WTC11 (cell line): ENCODE data around the gene MAP3K5. TPM values are rescaled to one million over a fixed set of nuclear protein-coding genes. Genes with fewer than 3 reads are reported as not detected.

Experiments
- ATAC-seq: fragments of 200-7000 bp; cut with Tn5 transposase; 2 replicates; pipeline ENCODE4 v1.10.0; 2021; ENCODE audit warnings: mild to moderate bottlenecking, moderate library complexity
- CTCF ChIA-PET: fragments of 300-600 bp; sonication (Branson Sonifier 250); formaldehyde crosslinking; loops from one replicate; lab custom pipeline; 2021; ENCODE audit warnings: antibody characterized with exemption; lab: Charles Lee
- POLR2A ChIA-PET: fragments of 350-600 bp; sonication (Branson Sonifier 250); formaldehyde crosslinking; loops from one replicate; lab custom pipeline; 2021; ENCODE audit warnings: antibody characterized with exemption; lab: Charles Lee
- DNase-seq: peaks from one replicate; pipeline ENCODE4 v3.0.0; 2021; ENCODE audit warnings: low spot score
- H3K27ac Mint-ChIP-seq: 2 replicates; pipeline ENCODE4 v1.8.0; 2021; ENCODE audit warnings: mixed read lengths
- H3K27me3 Mint-ChIP-seq: 2 replicates; pipeline ENCODE4 v1.8.0; 2021; ENCODE audit warnings: low read depth, mild to moderate bottlenecking, moderate library complexity, mixed read lengths
- H3K36me3 Mint-ChIP-seq: 2 replicates; pipeline ENCODE4 v1.8.0; 2021; ENCODE audit warnings: mixed read lengths
- H3K4me1 Mint-ChIP-seq: 2 replicates; pipeline ENCODE4 v1.8.0; 2022; ENCODE audit warnings: mixed read lengths
- H3K4me3 Mint-ChIP-seq: 2 replicates; pipeline ENCODE4 v1.8.0; 2021; ENCODE audit warnings: mild to moderate bottlenecking, moderate library complexity, mixed read lengths
- H3K9me3 Mint-ChIP-seq: 2 replicates; pipeline ENCODE4 v1.8.0; 2021; ENCODE audit warnings: mixed read lengths
- ESRRA ChIP-seq: sonication (generic); formaldehyde crosslinking; IDR thresholded peaks from 2 replicates; pipeline ENCODE4 v1.8.1; 2022; ENCODE audit warnings: mild to moderate bottlenecking, missing genetic modification reagents, borderline replicate concordance
- FOXK1 ChIP-seq: sonication (generic); formaldehyde crosslinking; IDR thresholded peaks from 2 replicates; pipeline ENCODE4 v1.8.0; 2022; ENCODE audit warnings: mild to moderate bottlenecking, moderate library complexity, missing genetic modification reagents
- SMAD3 ChIP-seq: sonication (generic); formaldehyde crosslinking; IDR thresholded peaks from 2 replicates; pipeline ENCODE4 v1.8.0; 2022; ENCODE audit warnings: missing genetic modification reagents, mild to moderate bottlenecking, borderline replicate concordance
- ZNF121 ChIP-seq: sonication (generic); formaldehyde crosslinking; IDR thresholded peaks from 2 replicates; pipeline ENCODE4 v1.8.0; 2023; ENCODE audit warnings: missing genetic modification reagents
- ZNF219 ChIP-seq: sonication (generic); formaldehyde crosslinking; IDR thresholded peaks from 2 replicates; pipeline ENCODE4 v1.8.0; 2023; ENCODE audit warnings: missing genetic modification reagents, mild to moderate bottlenecking, borderline replicate concordance
- ZNF232 ChIP-seq: sonication (generic); formaldehyde crosslinking; IDR thresholded peaks from 2 replicates; pipeline ENCODE4 v1.8.0; 2022; ENCODE audit warnings: mild to moderate bottlenecking, missing genetic modification reagents
- total RNA-seq: library from RNA; stranded (reverse); gene quantifications from 3 replicates; pipeline ENCODE4 v1.2.3, GENCODE V29; 2021
- TF ChIP-seq, protein P1 (sequence below): sonication (generic); formaldehyde crosslinking; IDR thresholded peaks from 2 replicates; pipeline ENCODE4 v1.8.1; 2023; ENCODE audit warnings: mild to moderate bottlenecking, missing genetic modification reagents
- TF ChIP-seq, protein P2 (sequence below): sonication (generic); formaldehyde crosslinking; IDR thresholded peaks from 2 replicates; pipeline ENCODE4 v1.8.0; 2022; ENCODE audit warnings: mild to moderate bottlenecking, missing genetic modification reagents
- TF ChIP-seq, protein P3 (sequence below): sonication (generic); formaldehyde crosslinking; IDR thresholded peaks from 2 replicates; pipeline ENCODE4 v1.8.0; 2023; ENCODE audit warnings: missing genetic modification reagents, mild to moderate bottlenecking, borderline replicate concordance
- TF ChIP-seq, protein P4 (sequence below): fragments of 200-600 bp; IDR thresholded peaks from 2 replicates; pipeline ENCODE4 v1.8.0; 2022; ENCODE audit warnings: antibody characterized with exemption
- TF ChIP-seq, protein P5 (sequence below): sonication (generic); formaldehyde crosslinking; conservative IDR thresholded peaks from 2 replicates; pipeline ENCODE4 v1.8.1; 2023; ENCODE audit warnings: mild to moderate bottlenecking, low read depth, missing genetic modification reagents, moderate library complexity

Gene MAP3K5
- total RNA-seq, 1 experiment from 2014 or later: 1.6 TPM

DNA sequence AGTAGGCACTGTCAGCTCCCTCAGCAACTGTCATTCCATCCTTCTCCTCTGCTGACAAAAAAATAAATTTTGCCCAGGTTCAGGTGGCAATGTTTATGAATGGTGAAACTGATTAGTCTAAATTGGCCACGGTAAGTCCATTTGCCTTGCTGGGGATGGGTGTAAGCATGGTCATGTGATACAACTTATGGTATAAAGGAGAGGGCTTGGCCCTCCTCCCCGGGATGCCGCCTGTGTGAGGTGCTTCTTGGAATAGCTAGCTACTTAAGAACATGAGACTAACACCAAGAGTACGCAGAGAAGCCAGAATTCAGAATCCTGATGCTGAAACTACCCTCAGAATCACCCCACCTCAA, 147.7 kb downstream of the MAP3K5 start:
- H3K4me1 Mint-ChIP-seq: peaks cover 15% of the 10 kb centered on the region
- CTCF ChIA-PET: interaction anchor here (0.6 to 2.9 kb wide), 57 partner anchors 9 to 399 kb away, joined by 3 to 149 read pairs (median 5); partner anchors contain the start of genes MAP3K5, MAP7, PEX7 and SLC35D3
- no peak overlapping the region for H3K27ac Mint-ChIP-seq
- ATAC-seq (no peak), DNase-seq (no peak)
- H3K9me3 Mint-ChIP-seq: no peaks in the 10 kb centered on the region
- POLR2A ChIA-PET: interaction anchor here (1.4 kb wide), 1 partner anchor 148 kb away, joined by 9 read pairs; the partner anchor contains the start of gene MAP3K5
- H3K27me3 Mint-ChIP-seq: no peaks in the 10 kb centered on the region
- H3K36me3 Mint-ChIP-seq: no peaks in the 10 kb centered on the region
- no peak overlapping the region for H3K4me3 Mint-ChIP-seq
- TF ChIP-seq, protein P1, sequence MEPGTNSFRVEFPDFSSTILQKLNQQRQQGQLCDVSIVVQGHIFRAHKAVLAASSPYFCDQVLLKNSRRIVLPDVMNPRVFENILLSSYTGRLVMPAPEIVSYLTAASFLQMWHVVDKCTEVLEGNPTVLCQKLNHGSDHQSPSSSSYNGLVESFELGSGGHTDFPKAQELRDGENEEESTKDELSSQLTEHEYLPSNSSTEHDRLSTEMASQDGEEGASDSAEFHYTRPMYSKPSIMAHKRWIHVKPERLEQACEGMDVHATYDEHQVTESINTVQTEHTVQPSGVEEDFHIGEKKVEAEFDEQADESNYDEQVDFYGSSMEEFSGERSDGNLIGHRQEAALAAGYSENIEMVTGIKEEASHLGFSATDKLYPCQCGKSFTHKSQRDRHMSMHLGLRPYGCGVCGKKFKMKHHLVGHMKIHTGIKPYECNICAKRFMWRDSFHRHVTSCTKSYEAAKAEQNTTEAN (CRISPR knock-in tag): no peak
- TF ChIP-seq, protein P2, sequence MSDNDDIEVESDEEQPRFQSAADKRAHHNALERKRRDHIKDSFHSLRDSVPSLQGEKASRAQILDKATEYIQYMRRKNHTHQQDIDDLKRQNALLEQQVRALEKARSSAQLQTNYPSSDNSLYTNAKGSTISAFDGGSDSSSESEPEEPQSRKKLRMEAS: no peak
- TF ChIP-seq FOXK1 (no peak), ZNF121 (CRISPR knock-in tag) (no peak), ZNF219 (CRISPR knock-in tag) (no peak), SMAD3 (CRISPR knock-in tag) (no peak)
- TF ChIP-seq, protein P3, sequence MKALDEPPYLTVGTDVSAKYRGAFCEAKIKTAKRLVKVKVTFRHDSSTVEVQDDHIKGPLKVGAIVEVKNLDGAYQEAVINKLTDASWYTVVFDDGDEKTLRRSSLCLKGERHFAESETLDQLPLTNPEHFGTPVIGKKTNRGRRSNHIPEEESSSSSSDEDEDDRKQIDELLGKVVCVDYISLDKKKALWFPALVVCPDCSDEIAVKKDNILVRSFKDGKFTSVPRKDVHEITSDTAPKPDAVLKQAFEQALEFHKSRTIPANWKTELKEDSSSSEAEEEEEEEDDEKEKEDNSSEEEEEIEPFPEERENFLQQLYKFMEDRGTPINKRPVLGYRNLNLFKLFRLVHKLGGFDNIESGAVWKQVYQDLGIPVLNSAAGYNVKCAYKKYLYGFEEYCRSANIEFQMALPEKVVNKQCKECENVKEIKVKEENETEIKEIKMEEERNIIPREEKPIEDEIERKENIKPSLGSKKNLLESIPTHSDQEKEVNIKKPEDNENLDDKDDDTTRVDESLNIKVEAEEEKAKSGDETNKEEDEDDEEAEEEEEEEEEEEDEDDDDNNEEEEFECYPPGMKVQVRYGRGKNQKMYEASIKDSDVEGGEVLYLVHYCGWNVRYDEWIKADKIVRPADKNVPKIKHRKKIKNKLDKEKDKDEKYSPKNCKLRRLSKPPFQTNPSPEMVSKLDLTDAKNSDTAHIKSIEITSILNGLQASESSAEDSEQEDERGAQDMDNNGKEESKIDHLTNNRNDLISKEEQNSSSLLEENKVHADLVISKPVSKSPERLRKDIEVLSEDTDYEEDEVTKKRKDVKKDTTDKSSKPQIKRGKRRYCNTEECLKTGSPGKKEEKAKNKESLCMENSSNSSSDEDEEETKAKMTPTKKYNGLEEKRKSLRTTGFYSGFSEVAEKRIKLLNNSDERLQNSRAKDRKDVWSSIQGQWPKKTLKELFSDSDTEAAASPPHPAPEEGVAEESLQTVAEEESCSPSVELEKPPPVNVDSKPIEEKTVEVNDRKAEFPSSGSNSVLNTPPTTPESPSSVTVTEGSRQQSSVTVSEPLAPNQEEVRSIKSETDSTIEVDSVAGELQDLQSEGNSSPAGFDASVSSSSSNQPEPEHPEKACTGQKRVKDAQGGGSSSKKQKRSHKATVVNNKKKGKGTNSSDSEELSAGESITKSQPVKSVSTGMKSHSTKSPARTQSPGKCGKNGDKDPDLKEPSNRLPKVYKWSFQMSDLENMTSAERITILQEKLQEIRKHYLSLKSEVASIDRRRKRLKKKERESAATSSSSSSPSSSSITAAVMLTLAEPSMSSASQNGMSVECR: no peak
- TF ChIP-seq, all 79 proteins: peak for 0

DNA sequence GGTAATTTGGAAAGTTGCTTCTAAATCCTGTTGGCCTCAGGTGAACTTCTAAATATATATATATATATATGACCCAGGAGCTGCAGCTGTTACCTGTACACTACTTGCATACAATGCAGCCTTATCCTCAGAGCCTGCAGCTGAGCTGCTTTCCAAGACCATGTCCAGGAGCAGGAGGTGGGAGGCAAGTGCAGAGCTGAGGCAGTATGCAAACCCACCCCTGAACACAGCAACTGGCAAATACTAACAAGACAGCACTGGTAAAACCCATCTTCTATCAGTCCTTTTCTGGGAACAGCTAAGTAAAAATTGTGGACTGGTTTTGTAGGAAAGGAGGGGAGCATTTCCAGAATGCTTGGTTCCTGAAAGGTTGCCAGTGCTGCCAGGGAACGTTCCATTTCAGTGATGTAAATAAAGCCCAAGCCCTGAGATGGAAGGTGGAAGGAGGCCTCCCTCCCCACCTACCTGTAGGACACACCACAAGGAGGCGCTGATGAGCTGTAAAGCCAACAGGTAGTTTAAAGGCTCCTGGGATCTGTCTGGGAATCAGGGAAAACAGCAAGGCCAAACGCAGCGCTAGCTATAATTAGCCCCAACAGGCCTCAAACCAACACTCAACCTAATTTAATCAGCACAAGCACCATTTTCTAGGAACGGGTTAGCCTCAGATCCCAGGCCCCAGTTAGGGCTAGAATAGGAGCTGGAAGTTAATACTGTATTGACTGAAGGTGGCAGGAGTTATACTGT, 148.3 kb downstream of the MAP3K5 start:
- ChIA-PET POLR2A (interaction anchor here (0.6 to 1.4 kb wide), 2 partner anchors 148 to 150 kb away, joined by 3 to 9 read pairs; partner anchors contain the start of gene MAP3K5), CTCF (interaction anchor here (0.5 to 2.9 kb wide), 61 partner anchors 8 to 1089 kb away, joined by 3 to 149 read pairs (median 5); partner anchors contain the start of genes MAP3K5, MAP7, PEX7 and SLC35D3)
- TF ChIP-seq, protein P4, sequence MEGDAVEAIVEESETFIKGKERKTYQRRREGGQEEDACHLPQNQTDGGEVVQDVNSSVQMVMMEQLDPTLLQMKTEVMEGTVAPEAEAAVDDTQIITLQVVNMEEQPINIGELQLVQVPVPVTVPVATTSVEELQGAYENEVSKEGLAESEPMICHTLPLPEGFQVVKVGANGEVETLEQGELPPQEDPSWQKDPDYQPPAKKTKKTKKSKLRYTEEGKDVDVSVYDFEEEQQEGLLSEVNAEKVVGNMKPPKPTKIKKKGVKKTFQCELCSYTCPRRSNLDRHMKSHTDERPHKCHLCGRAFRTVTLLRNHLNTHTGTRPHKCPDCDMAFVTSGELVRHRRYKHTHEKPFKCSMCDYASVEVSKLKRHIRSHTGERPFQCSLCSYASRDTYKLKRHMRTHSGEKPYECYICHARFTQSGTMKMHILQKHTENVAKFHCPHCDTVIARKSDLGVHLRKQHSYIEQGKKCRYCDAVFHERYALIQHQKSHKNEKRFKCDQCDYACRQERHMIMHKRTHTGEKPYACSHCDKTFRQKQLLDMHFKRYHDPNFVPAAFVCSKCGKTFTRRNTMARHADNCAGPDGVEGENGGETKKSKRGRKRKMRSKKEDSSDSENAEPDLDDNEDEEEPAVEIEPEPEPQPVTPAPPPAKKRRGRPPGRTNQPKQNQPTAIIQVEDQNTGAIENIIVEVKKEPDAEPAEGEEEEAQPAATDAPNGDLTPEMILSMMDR: peak; percentile 84
- TF ChIP-seq, protein P5, sequence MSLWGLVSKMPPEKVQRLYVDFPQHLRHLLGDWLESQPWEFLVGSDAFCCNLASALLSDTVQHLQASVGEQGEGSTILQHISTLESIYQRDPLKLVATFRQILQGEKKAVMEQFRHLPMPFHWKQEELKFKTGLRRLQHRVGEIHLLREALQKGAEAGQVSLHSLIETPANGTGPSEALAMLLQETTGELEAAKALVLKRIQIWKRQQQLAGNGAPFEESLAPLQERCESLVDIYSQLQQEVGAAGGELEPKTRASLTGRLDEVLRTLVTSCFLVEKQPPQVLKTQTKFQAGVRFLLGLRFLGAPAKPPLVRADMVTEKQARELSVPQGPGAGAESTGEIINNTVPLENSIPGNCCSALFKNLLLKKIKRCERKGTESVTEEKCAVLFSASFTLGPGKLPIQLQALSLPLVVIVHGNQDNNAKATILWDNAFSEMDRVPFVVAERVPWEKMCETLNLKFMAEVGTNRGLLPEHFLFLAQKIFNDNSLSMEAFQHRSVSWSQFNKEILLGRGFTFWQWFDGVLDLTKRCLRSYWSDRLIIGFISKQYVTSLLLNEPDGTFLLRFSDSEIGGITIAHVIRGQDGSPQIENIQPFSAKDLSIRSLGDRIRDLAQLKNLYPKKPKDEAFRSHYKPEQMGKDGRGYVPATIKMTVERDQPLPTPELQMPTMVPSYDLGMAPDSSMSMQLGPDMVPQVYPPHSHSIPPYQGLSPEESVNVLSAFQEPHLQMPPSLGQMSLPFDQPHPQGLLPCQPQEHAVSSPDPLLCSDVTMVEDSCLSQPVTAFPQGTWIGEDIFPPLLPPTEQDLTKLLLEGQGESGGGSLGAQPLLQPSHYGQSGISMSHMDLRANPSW (CRISPR knock-in tag): no peak
- TF ChIP-seq ZNF232 (no peak), ESRRA (CRISPR knock-in tag) (no peak)
- Mint-ChIP-seq H3K36me3 (no peaks in the 10 kb centered on the region), H3K4me1 (peaks cover 15% of the 10 kb centered on the region), H3K27me3 (no peaks in the 10 kb centered on the region), H3K9me3 (no peaks in the 10 kb centered on the region), H3K4me3 (no peak overlapping the region), H3K27ac (no peak overlapping the region)
- DNase-seq (peak; percentile 96), ATAC-seq (peak; percentile 98)
